GM12878 (cell line): ENCODE results near the gene NUDCD3. TPM values are rescaled to one million over a fixed set of nuclear protein-coding genes. Genes with fewer than 3 reads are reported as not detected.

Source experiments
- ATAC-seq: fragments of 200-7000 bp; cut with Tn5 transposase; 3 replicates; pipeline ENCODE4 v1.9.1; 2020; ENCODE audit warnings: mild to moderate bottlenecking, moderate library complexity
- BruUV-seq: library from RNA; stranded (reverse); fragments of 400-500 nt; replicated peaks from 2 replicates; lab custom pipeline; 2021; lab: Mats Ljungman, UMichigan
- CTCF ChIA-PET: fragments of 300-600 bp; sonication (Branson Sonifier 250); formaldehyde crosslinking; extraction: SDS; loops from one replicate; lab custom pipeline; 2021; ENCODE audit warnings: inconsistent platforms; lab: Yijun Ruan, JAX
- POLR2A ChIA-PET: fragments of 350-600 bp; formaldehyde crosslinking; extraction: SDS; loops from one replicate; lab custom pipeline; 2021; ENCODE audit warnings: inconsistent platforms; lab: Charles Lee
- RAD21 ChIA-PET: fragments of 300-600 bp; sonication (Branson Sonifier 250); formaldehyde crosslinking; loops from one replicate; lab custom pipeline; 2023; ENCODE audit warnings: antibody characterized with exemption; ENCODE audit not compliant: unreplicated experiment; lab: Charles Lee
- SMC1A ChIA-PET: fragments of 300-600 bp; sonication (Branson Sonifier 250); formaldehyde crosslinking; loops from one replicate; lab custom pipeline; 2023; ENCODE audit not compliant: unreplicated experiment, uncharacterized antibody; lab: Charles Lee
- DNase-seq: peaks from one replicate; pipeline ENCODE4 v3.0.0-alpha.2; 2011; ENCODE audit warnings: low read depth, low spot score
- FAIRE-seq: peaks from 3 replicates; lab custom pipeline; 2011; peaks lifted over from hg19 to GRCh38; lab: Jason Lieb, UNC
- H2AFZ ChIP-seq: 2 replicates; pipeline ENCODE4 v1.6.0; 2011; ENCODE audit warnings: low read depth, low read length, control low read depth; ENCODE audit not compliant: control insufficient read depth
- H3K27ac ChIP-seq: 2 replicates; pipeline ENCODE4 v1.5.1; 2011; ENCODE audit warnings: control low read depth; ENCODE audit not compliant: control insufficient read depth, insufficient read depth
- H3K27me3 ChIP-seq, 2 experiments: replicated peaks in 1 of 2; 2 replicates each; pipeline versions ENCODE4 v1.6.0 to v1.6.1; 2011; ENCODE audit warnings: low read length in 1 of 2; ENCODE audit not compliant: control insufficient read depth in 2 of 2, insufficient read depth in 2 of 2
- H3K36me3 ChIP-seq, 2 experiments: 2 replicates each; pipeline ENCODE4 v1.5.1; 2011; ENCODE audit warnings: low read length in 1 of 2; ENCODE audit not compliant: control insufficient read depth in 2 of 2, insufficient read depth in 2 of 2
- H3K4me1 ChIP-seq: 2 replicates; pipeline ENCODE4 v1.6.1; 2011; ENCODE audit warnings: mild to moderate bottlenecking, low read length, moderate library complexity, mixed read lengths; ENCODE audit not compliant: control insufficient read depth, insufficient read depth
- H3K4me2 ChIP-seq: 2 replicates; pipeline ENCODE4 v1.6.0; 2011; ENCODE audit warnings: control low read depth; ENCODE audit not compliant: control insufficient read depth, insufficient read depth
- H3K4me3 ChIP-seq: fragments of 200-600 bp; sonication (generic); 2 replicates; pipeline ENCODE4 v1.5.1; 2016
- H3K79me2 ChIP-seq: 2 replicates; pipeline ENCODE4 v1.6.0; 2011; ENCODE audit warnings: low read length; ENCODE audit not compliant: control insufficient read depth, insufficient read depth
- H3K9ac ChIP-seq: 2 replicates; pipeline ENCODE4 v1.8.0; 2011; ENCODE audit warnings: low read length, control low read depth, mixed read lengths; ENCODE audit not compliant: control insufficient read depth, insufficient read depth
- H3K9me3 ChIP-seq: replicated peaks from 3 replicates; pipeline ENCODE4 v1.5.1; 2011; ENCODE audit warnings: mild to moderate bottlenecking, low read length; ENCODE audit not compliant: control insufficient read depth, insufficient read depth
- H4K20me1 ChIP-seq: 2 replicates; pipeline ENCODE4 v1.6.0; 2011; ENCODE audit not compliant: control insufficient read depth, insufficient read depth
- BACH1 ChIP-seq: fragments of 450-650 bp; IDR thresholded peaks from 2 replicates; pipeline ENCODE4 v1.6.1; 2017; ENCODE audit warnings: mild to moderate bottlenecking, borderline replicate concordance
- DPF2 ChIP-seq: fragments of 450-650 bp; IDR thresholded peaks from 2 replicates; pipeline ENCODE4 v1.6.1; 2017; ENCODE audit warnings: mild to moderate bottlenecking
- IKZF1 ChIP-seq: fragments of 450-650 bp; conservative IDR thresholded peaks from 2 replicates; pipeline ENCODE4 v1.6.1; 2017; ENCODE audit warnings: antibody characterized with exemption, mild to moderate bottlenecking
- SRF ChIP-seq, 2 experiments: IDR thresholded peaks; 2 replicates each; pipeline ENCODE4 v1.6.1; 2011; ENCODE audit warnings: low read depth in 2 of 2, low read length in 2 of 2, mild to moderate bottlenecking in 1 of 2, moderate library complexity in 1 of 2
- STAT3 ChIP-seq: IDR thresholded peaks from 2 replicates; pipeline ENCODE4 v1.6.1; 2011; ENCODE audit warnings: low read depth, low read length, improper control_type of control experiment
- ZNF274 ChIP-seq: IDR thresholded peaks from one replicate; pipeline ENCODE4 v1.8.0; 2011; ENCODE audit not compliant: insufficient read length, insufficient read depth
- WGBS: methylation state at CpG from one replicate; pipeline ENCODE4 v1.1.6; 2016; ENCODE audit warnings: low lambda C conversion rate; ENCODE audit not compliant: insufficient replicate concordance, insufficient coverage; ENCODE audit errors: missing lambda C conversion rate; 5-methylcytosine and 5-hydroxymethylcytosine counted together
- in situ Hi-C: fragments of 300-500 bp; cut with MboI; formaldehyde crosslinking; loops from 9 replicates; pipeline ENCODE4 v1.14.3; 2018; ENCODE audit warnings: mixed read lengths
- intact Hi-C: fragments of 100-400 bp; cut with micrococcal nuclease; formaldehyde crosslinking; loops from one replicate; pipeline ENCODE4 v1.14.2; 2022; ENCODE audit not compliant: unreplicated experiment
- polyA plus RNA-seq, 11 experiments: library from polyadenylated mRNA; depleted of rRNA in 4 of 11; unstranded in 6 of 11; stranded (reverse) in 5 of 11; fragments of >200 nt; fragmentation: Nextera tagmentation in 4 of 11; fragmentation: Illumina TruSeq in 1 of 11; extraction: Ambion mirVana in 4 of 11; extraction: Trizol in 1 of 11; gene quantifications; 1 replicate in 1 of 11; 2 replicates in 10 of 11; pipeline versions ENCODE4 v1.2.1 to v1.2.3, GENCODE V29; 2011 to 2016; ENCODE audit warnings: inconsistent platforms in 2 of 11, missing spikeins in 2 of 11, low read depth in 1 of 11
- total RNA-seq, 4 experiments: library from RNA; depleted of rRNA in 3 of 4; stranded (reverse); fragments of >200 nt in 3 of 4; fragmentation: Illumina TruSeq in 1 of 4; extraction: Trizol in 1 of 4; gene quantifications; 2 replicates each; pipeline versions ENCODE4 v1.2.1 to v1.2.3, GENCODE V29; 2013 to 2021
- TF ChIP-seq, protein P1 (sequence below): fragments of 450-650 bp; formaldehyde crosslinking; IDR thresholded peaks from 2 replicates; pipeline ENCODE4 v1.5.0; 2022; ENCODE audit warnings: mild to moderate bottlenecking, missing genetic modification characterization
- TF ChIP-seq, protein P2 (sequence below): IDR thresholded peaks from 2 replicates; pipeline ENCODE4 v1.6.1; 2012; ENCODE audit warnings: mild to moderate bottlenecking, low read depth, low read length
- TF ChIP-seq, protein P3 (sequence below): fragments of 450-650 bp; IDR thresholded peaks from 2 replicates; pipeline ENCODE4 v1.6.1; 2016; ENCODE audit warnings: mild to moderate bottlenecking, moderate library complexity, borderline replicate concordance

NUDCD3 gene
- total and polyA plus RNA-seq, 10 of the 15 experiments (the other 5 are each of a cell fraction or from before 2014, with no cell fraction given), result 25.0 to 89.8 (median 46.4) TPM

DNA sequence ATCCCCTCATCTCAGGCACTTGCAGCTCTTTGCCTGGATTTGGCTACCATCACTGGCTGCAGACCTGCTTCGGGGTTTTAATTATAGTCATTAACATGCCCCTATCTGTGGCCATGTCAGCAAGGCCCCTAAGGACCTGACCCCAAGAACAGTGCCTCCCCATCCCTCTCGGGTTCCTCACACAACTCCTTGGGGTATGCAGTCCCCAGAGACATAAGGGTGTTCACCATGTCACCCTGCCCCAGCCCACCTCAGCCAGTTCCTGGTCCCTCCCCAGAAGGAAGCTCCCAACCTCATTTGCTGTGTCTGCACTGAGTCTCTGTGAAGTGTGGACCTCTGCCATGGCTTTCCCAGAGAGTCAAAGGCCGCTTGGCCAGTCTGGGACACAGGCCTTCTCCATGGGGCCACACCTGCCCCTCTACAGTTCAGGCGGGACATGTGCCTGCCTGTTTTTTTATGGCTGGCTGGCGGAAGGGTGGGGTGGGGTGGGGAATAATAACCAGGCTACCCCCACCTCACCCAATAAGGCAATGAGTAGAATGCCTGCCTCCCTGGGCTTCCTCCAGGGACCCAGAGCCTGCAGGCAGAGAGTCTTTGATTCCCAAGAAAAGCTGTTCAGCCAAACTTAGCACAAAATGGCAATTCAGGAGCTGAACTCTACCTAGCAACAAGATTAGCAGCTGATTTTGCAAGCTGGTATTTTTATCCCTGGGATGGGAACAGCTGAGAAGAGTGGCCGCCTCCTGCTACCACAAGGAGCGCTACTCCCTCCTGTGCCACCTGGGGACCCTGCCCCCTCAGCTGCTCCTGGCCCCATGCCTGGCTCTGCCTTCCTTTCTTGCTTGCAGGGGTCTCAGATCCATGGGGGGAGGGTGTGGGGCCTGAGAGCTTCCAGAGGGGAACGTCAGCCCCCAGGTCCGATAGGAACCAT lies 141.3 kb downstream of the NUDCD3 start:
- no peak overlapping the region for H3K4me3 ChIP-seq
- no TSS peak for BruUV-seq
- in situ Hi-C loops, result no loop called here
- FAIRE-seq (no peak), DNase-seq (no peak), ATAC-seq (no peak)
- H3K27me3 ChIP-seq, result no peaks in the 10 kb centered on the region
- H3K4me1 ChIP-seq, result no peaks in the 10 kb centered on the region
- WGBS, result 47% methylated on average over 9 of the region's 9 CpGs
- no peaks in the 10 kb centered on the region for H3K79me2 ChIP-seq
- ChIA-PET SMC1A (interaction anchor here (0.7 to 2.4 kb wide), 2 partner anchors 133 to 216 kb away, joined by 3 to 14 read pairs; no protein-coding TSS in a partner anchor), RAD21 (interaction anchor here (0.8 to 2.1 kb wide), 3 partner anchors 105 to 216 kb away, joined by 3 to 11 read pairs (median 3); partner anchors contain the start of gene NUDCD3), CTCF (interaction anchor here (0.8 to 3.2 kb wide), 5 partner anchors 9 to 234 kb away, joined by 3 to 21 read pairs (median 3); no protein-coding TSS in a partner anchor), POLR2A (interaction anchor here (0.5 kb wide), 1 partner anchor 677 kb away, joined by 4 read pairs; no protein-coding TSS in a partner anchor)
- H2AFZ ChIP-seq, result no peak overlapping the region
- no peaks in the 10 kb centered on the region for H4K20me1 ChIP-seq
- no peaks in the 10 kb centered on the region for H3K36me3 ChIP-seq
- intact Hi-C loops, result loop anchor here (1.0 to 2.0 kb wide), 2 partner anchors 128 to 216 kb away; no protein-coding TSS in a partner anchor
- H3K4me2 ChIP-seq, result no peak overlapping the region
- no peak overlapping the region for H3K27ac ChIP-seq
- no peak overlapping the region for H3K9ac ChIP-seq
- H3K9me3 ChIP-seq, result no peaks in the 10 kb centered on the region
- TF ChIP-seq, protein P1, sequence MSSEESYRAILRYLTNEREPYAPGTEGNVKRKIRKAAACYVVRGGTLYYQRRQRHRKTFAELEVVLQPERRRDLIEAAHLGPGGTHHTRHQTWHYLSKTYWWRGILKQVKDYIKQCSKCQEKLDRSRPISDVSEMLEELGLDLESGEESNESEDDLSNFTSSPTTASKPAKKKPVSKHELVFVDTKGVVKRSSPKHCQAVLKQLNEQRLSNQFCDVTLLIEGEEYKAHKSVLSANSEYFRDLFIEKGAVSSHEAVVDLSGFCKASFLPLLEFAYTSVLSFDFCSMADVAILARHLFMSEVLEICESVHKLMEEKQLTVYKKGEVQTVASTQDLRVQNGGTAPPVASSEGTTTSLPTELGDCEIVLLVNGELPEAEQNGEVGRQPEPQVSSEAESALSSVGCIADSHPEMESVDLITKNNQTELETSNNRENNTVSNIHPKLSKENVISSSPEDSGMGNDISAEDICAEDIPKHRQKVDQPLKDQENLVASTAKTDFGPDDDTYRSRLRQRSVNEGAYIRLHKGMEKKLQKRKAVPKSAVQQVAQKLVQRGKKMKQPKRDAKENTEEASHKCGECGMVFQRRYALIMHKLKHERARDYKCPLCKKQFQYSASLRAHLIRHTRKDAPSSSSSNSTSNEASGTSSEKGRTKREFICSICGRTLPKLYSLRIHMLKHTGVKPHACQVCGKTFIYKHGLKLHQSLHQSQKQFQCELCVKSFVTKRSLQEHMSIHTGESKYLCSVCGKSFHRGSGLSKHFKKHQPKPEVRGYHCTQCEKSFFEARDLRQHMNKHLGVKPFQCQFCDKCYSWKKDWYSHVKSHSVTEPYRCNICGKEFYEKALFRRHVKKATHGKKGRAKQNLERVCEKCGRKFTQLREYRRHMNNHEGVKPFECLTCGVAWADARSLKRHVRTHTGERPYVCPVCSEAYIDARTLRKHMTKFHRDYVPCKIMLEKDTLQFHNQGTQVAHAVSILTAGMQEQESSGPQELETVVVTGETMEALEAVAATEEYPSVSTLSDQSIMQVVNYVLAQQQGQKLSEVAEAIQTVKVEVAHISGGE (CRISPR knock-in tag), result no peak
- TF ChIP-seq IKZF1, result no peak
- TF ChIP-seq SRF (IDR thresholded peaks at IDR 0.05; ENCODE audit: low read depth in 2 of 2, low read length in 2 of 2), result no peak
- no peak for TF ChIP-seq DPF2
- no peak for TF ChIP-seq ZNF274
- TF ChIP-seq, protein P2, sequence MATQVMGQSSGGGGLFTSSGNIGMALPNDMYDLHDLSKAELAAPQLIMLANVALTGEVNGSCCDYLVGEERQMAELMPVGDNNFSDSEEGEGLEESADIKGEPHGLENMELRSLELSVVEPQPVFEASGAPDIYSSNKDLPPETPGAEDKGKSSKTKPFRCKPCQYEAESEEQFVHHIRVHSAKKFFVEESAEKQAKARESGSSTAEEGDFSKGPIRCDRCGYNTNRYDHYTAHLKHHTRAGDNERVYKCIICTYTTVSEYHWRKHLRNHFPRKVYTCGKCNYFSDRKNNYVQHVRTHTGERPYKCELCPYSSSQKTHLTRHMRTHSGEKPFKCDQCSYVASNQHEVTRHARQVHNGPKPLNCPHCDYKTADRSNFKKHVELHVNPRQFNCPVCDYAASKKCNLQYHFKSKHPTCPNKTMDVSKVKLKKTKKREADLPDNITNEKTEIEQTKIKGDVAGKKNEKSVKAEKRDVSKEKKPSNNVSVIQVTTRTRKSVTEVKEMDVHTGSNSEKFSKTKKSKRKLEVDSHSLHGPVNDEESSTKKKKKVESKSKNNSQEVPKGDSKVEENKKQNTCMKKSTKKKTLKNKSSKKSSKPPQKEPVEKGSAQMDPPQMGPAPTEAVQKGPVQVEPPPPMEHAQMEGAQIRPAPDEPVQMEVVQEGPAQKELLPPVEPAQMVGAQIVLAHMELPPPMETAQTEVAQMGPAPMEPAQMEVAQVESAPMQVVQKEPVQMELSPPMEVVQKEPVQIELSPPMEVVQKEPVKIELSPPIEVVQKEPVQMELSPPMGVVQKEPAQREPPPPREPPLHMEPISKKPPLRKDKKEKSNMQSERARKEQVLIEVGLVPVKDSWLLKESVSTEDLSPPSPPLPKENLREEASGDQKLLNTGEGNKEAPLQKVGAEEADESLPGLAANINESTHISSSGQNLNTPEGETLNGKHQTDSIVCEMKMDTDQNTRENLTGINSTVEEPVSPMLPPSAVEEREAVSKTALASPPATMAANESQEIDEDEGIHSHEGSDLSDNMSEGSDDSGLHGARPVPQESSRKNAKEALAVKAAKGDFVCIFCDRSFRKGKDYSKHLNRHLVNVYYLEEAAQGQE, result no peak
- TF ChIP-seq, protein P3, sequence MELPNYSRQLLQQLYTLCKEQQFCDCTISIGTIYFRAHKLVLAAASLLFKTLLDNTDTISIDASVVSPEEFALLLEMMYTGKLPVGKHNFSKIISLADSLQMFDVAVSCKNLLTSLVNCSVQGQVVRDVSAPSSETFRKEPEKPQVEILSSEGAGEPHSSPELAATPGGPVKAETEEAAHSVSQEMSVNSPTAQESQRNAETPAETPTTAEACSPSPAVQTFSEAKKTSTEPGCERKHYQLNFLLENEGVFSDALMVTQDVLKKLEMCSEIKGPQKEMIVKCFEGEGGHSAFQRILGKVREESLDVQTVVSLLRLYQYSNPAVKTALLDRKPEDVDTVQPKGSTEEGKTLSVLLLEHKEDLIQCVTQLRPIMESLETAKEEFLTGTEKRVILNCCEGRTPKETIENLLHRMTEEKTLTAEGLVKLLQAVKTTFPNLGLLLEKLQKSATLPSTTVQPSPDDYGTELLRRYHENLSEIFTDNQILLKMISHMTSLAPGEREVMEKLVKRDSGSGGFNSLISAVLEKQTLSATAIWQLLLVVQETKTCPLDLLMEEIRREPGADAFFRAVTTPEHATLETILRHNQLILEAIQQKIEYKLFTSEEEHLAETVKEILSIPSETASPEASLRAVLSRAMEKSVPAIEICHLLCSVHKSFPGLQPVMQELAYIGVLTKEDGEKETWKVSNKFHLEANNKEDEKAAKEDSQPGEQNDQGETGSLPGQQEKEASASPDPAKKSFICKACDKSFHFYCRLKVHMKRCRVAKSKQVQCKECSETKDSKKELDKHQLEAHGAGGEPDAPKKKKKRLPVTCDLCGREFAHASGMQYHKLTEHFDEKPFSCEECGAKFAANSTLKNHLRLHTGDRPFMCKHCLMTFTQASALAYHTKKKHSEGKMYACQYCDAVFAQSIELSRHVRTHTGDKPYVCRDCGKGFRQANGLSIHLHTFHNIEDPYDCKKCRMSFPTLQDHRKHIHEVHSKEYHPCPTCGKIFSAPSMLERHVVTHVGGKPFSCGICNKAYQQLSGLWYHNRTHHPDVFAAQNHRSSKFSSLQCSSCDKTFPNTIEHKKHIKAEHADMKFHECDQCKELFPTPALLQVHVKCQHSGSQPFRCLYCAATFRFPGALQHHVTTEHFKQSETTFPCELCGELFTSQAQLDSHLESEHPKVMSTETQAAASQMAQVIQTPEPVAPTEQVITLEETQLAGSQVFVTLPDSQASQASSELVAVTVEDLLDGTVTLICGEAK, result no peak
- no peak for TF ChIP-seq STAT3
- no peak for TF ChIP-seq BACH1
